BLaER1 treated with 17β-estradiol and CSF1 and Interleukin-3, amounts not matched to agents 10 nM and 100 nM (cell line): ENCODE data around the gene DAZAP1.
A peak's percentile ranks its signal among the peaks of the same experiment; 100 is the strongest.

ENCODE experiments used
- H3K27ac ChIP-seq, 11 experiments: shearing (Covaris generic); formaldehyde crosslinking; 2 replicates each; pipeline ENCODE4 v1.8.1; 2022
- H3K27me3 ChIP-seq, 11 experiments: shearing (Covaris generic); formaldehyde crosslinking; 2 replicates each; pipeline ENCODE4 v1.8.1; 2022
- H3K36me3 ChIP-seq, 11 experiments: shearing (Covaris generic); formaldehyde crosslinking; 2 replicates each; pipeline ENCODE4 v1.8.1; 2022
- H3K4me1 ChIP-seq, 10 experiments: shearing (Covaris generic); formaldehyde crosslinking; 2 replicates each; pipeline ENCODE4 v1.8.1; 2022
- H3K4me2 ChIP-seq, 11 experiments: shearing (Covaris generic); formaldehyde crosslinking; 2 replicates each; pipeline ENCODE4 v1.8.1; 2022
- H3K4me3 ChIP-seq, 10 experiments: shearing (Covaris generic); formaldehyde crosslinking; 2 replicates each; pipeline ENCODE4 v1.8.1; 2022
- H3K9ac ChIP-seq, 11 experiments: shearing (Covaris generic); formaldehyde crosslinking; 2 replicates each; pipeline ENCODE4 v1.8.1; 2022
- H3K9me3 ChIP-seq, 11 experiments: shearing (Covaris generic); formaldehyde crosslinking; replicated peaks in 1 of 11; 2 replicates each; pipeline ENCODE4 v1.8.1; 2022
- H4K20me1 ChIP-seq, 11 experiments: shearing (Covaris generic); formaldehyde crosslinking; 2 replicates each; pipeline ENCODE4 v1.8.1; 2022
- Cebpa-rat ChIP-seq, 11 experiments: shearing (Covaris generic); IDR thresholded peaks; 2 replicates each; pipeline ENCODE4 v1.8.1; 2022

DAZAP1 gene

GRCh38 chr19:1379961-1380489, 27.4 kb upstream of the DAZAP1 start:
- H3K4me3 ChIP-seq = no peak overlapping the region
- no peak overlapping the region for H3K27ac ChIP-seq
- H4K20me1 ChIP-seq = peaks cover 0 to 36% (median 0%) of the 10 kb centered on the region in 11 experiments; a peak in 9 of 22 replicates
- H3K4me1 ChIP-seq = peaks cover 6 to 41% (median 36%) of the 10 kb centered on the region in 10 experiments
- H3K36me3 ChIP-seq = peaks cover 0 to 21% (median 18%) of the 10 kb centered on the region in 11 experiments; a peak in 19 of 22 replicates
- no peaks in the 10 kb centered on the region for H3K9me3 ChIP-seq
- no peaks in the 10 kb centered on the region for H3K27me3 ChIP-seq
- peak overlapping the region in 3 of 11 experiments; percentile 12 to 24 (median 20); a peak in 3 of 22 replicates for H3K4me2 ChIP-seq
- H3K9ac ChIP-seq = 0 out of 22 replicates have a peak overlapping the region, but pooled peaks of 1 of the 11 experiments have one; percentile 13
- no peak for TF ChIP-seq Cebpa-rat (IDR thresholded peaks at IDR 0.05)

- Histone ChIP-seq H3K4me1 (peaks cover 19 to 46% (median 32%) of the 10 kb centered on the region in 10 experiments), H3K27ac (no peak overlapping the region), H3K4me3 (no peak overlapping the region), H4K20me1 (peaks cover 4 to 55% (median 17%) of the 10 kb centered on the region in 11 experiments; a peak in 15 of 22 replicates), H3K27me3 (no peaks in the 10 kb centered on the region), H3K9me3 (no peaks in the 10 kb centered on the region), H3K9ac (no peak overlapping the region), H3K4me2 (no peak overlapping the region), H3K36me3 (peaks cover 7 to 28% (median 23%) of the 10 kb centered on the region in 11 experiments; a peak in 20 of 22 replicates)
- TF ChIP-seq Cebpa-rat (IDR thresholded peaks at IDR 0.05) = no peak
These were observed 25.1 kb upstream of the DAZAP1 start for GRCh38 chr19:1382250-1382649.

- H3K4me1 ChIP-seq = peaks cover 19 to 43% (median 29%) of the 10 kb centered on the region in 10 experiments
- peak overlapping the region in 2 of 11 experiments; percentile 89 to 96; a peak in 1 of 22 replicates for H3K9ac ChIP-seq
- peaks cover 6 to 24% (median 20%) of the 10 kb centered on the region in 11 experiments; a peak in 21 of 22 replicates for H3K36me3 ChIP-seq
- H4K20me1 ChIP-seq = peaks cover 5 to 57% (median 20%) of the 10 kb centered on the region in 11 experiments; a peak in 15 of 22 replicates
- peak overlapping the region in 1 of 11 experiments; percentile 92; a peak in 2 of 22 replicates for H3K27ac ChIP-seq
- H3K4me3 ChIP-seq = peak overlapping the region in 3 of 10 experiments; percentile 16 to 99 (median 35); a peak in 4 of 20 replicates
- H3K27me3 ChIP-seq = no peaks in the 10 kb centered on the region
- peak overlapping the region in 1 of 11 experiments; percentile 21; a peak in 2 of 22 replicates for H3K4me2 ChIP-seq
- no peak for TF ChIP-seq Cebpa-rat (IDR thresholded peaks at IDR 0.05)
- H3K9me3 ChIP-seq = no peaks in the 10 kb centered on the region
These were observed 24.4 kb upstream of the DAZAP1 start for GRCh38 chr19:1383017-1383311.

DNA sequence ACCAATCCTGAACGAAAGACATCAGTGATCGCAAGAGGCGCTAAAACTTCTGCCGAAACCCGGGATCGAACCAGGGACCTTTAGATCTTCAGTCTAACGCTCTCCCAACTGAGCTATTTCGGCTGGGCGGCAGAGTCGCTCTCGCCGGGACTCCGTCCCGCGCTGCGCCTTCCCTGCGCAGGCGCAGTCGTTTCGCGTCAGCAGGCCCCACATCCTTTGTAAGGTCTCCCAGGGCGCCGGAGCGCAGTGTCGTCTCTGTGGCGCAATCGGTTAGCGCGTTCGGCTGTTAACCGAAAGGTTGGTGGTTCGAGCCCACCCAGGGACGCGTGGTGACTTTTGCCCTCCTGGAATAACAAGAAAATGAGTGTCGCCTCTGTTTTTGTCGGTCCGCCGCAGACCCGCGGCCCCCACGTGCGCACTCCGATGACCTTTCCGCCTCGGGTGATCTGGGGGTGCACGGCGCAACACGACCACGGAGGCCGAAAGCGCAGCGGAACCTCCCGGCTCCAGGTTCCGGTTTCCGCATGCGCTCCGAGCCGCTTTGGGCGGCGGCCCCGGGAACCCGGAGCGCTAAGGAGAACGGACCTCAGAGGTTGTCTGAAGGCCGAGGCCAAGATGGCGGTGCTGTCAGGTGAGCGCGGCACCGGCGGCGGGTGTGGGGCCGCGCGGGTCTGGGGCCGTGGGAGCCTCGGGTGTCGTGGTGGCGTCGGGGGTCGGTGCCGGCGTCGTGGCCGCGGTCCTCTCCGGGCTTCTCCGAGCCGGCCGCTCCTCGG, 23.9 kb upstream of the DAZAP1 start, which contains the start of gene NDUFS7:
Gene NDUFS7, plus strand, starts transcription at position 596 of the 773 bp plus-strand sequence. Its CDS starts 20 bp downstream, at position 616.
- TF ChIP-seq Cebpa-rat (IDR thresholded peaks at IDR 0.05) = peak in 9 of 11 experiments; percentile 54 to 90 (median 67); a peak in 15 of 22 replicates
- no peaks in the 10 kb centered on the region for H3K9me3 ChIP-seq
- peak within 1 kb of the TSS; percentile 82 to 95 (median 92) for H3K27ac ChIP-seq
- H3K4me2 ChIP-seq = peak within 1 kb of the TSS; percentile 92 to 99 (median 94)
- peaks cover 11 to 26% (median 24%) of the 10 kb centered on the region in 11 experiments for H3K36me3 ChIP-seq
- H3K27me3 ChIP-seq = no peaks in the 10 kb centered on the region
- H3K9ac ChIP-seq = peak within 1 kb of the TSS; percentile 89 to 96 (median 95)
- peaks cover 11 to 59% (median 24%) of the 10 kb centered on the region in 11 experiments; a peak in 18 of 22 replicates for H4K20me1 ChIP-seq
- H3K4me3 ChIP-seq = peak within 1 kb of the TSS; percentile 90 to 100 (median 98)
- H3K4me1 ChIP-seq = peaks cover 19 to 43% (median 29%) of the 10 kb centered on the region in 10 experiments

- Histone ChIP-seq H3K4me1 (peaks cover 19 to 43% (median 29%) of the 10 kb centered on the region in 10 experiments), H3K4me3 (peak overlapping the region; percentile 90 to 100 (median 98)), H3K27me3 (no peaks in the 10 kb centered on the region), H3K9ac (peak overlapping the region; percentile 89 to 96 (median 95)), H3K36me3 (peaks cover 17 to 32% (median 30%) of the 10 kb centered on the region in 11 experiments), H4K20me1 (peaks cover 16 to 60% (median 29%) of the 10 kb centered on the region in 11 experiments; a peak in 18 of 22 replicates), H3K4me2 (peak overlapping the region; percentile 92 to 99 (median 94)), H3K9me3 (no peaks in the 10 kb centered on the region), H3K27ac (peak overlapping the region; percentile 82 to 95 (median 92))
- no peak for TF ChIP-seq Cebpa-rat (IDR thresholded peaks at IDR 0.05)
These were observed 23.3 kb upstream of the DAZAP1 start for GRCh38 chr19:1384085-1384462.

DNA sequence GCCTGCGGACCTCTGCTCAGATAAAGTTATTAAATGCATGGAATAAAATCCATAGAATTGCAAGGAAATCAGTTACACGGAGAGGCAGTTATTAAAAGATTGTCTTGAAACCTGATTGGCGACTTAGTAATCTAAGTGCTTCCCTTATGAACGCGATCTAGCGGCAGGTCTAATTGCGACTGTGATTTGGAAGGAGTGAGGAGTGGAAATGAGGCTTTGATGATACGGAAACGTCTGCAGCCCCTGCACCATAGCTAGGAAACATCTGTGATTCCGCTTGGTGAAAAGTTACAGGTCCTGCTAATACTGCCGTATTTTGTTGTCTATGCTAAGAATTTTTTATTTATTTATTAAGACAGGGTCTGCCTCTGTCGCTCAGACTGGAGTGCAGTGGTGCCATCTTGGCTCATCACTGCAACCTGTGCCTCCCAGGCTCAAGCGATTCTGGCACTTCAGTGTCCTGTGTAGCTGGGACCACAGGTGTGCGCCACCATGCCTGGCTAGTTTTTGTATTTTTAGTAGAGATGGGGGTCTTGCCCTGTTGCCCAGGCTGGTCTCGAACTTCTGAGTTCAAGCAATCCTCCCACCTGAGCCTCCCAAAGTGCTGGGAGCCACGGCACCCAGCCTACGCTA, 22.8 kb upstream of the DAZAP1 start:
- H4K20me1 ChIP-seq = peaks cover 20 to 60% (median 35%) of the 10 kb centered on the region in 11 experiments; a peak in 18 of 22 replicates
- H3K4me1 ChIP-seq = peaks cover 19 to 43% (median 29%) of the 10 kb centered on the region in 10 experiments
- peak overlapping the region; percentile 90 to 100 (median 98) for H3K4me3 ChIP-seq
- H3K9ac ChIP-seq = peak overlapping the region; percentile 89 to 96 (median 95)
- H3K4me2 ChIP-seq = peak overlapping the region; percentile 92 to 99 (median 94)
- H3K27ac ChIP-seq = peak overlapping the region; percentile 82 to 95 (median 92); a peak in 21 of 22 replicates
- no peaks in the 10 kb centered on the region for H3K27me3 ChIP-seq
- no peaks in the 10 kb centered on the region for H3K9me3 ChIP-seq
- no peak for TF ChIP-seq Cebpa-rat (IDR thresholded peaks at IDR 0.05)
- H3K36me3 ChIP-seq = peaks cover 22 to 37% (median 35%) of the 10 kb centered on the region in 11 experiments

DNA sequence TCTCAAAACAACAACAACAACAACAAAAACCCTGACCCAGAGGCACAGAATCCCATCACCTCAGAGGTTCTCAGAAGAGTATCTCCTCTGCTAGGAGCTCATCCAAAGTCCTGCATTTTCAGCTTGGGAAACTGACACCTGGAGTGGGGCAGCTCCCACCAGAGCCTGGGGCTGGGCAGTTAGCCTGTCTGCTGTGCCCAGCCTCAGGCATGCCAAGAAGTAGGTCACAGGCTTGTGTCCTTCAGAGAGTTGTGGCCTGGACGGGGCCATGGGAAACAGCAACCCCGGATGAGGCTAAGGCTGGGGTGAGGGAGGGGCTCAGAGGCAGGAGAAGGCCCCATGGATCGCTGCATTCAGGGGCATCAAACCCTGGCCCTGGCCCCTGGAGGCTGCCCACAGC, 21.6 kb upstream of the DAZAP1 start:
- peaks cover 32 to 49% (median 47%) of the 10 kb centered on the region in 11 experiments for H3K36me3 ChIP-seq
- no peaks in the 10 kb centered on the region for H3K27me3 ChIP-seq
- H3K9ac ChIP-seq = peak overlapping the region in 10 of 11 experiments; percentile 7 to 96 (median 51); a peak in 15 of 22 replicates
- H3K9me3 ChIP-seq = no peaks in the 10 kb centered on the region
- H3K4me3 ChIP-seq = no peak overlapping the region
- no peak for TF ChIP-seq Cebpa-rat (IDR thresholded peaks at IDR 0.05)
- peaks cover 16 to 34% (median 24%) of the 10 kb centered on the region in 10 experiments for H3K4me1 ChIP-seq
- peak overlapping the region in 2 of 11 experiments; percentile 0 to 17; a peak in 2 of 22 replicates for H3K27ac ChIP-seq
- H4K20me1 ChIP-seq = peaks cover 20 to 64% (median 36%) of the 10 kb centered on the region in 11 experiments; a peak in 18 of 22 replicates
- peak overlapping the region in 9 of 11 experiments; percentile 5 to 99 (median 94); a peak in 8 of 22 replicates for H3K4me2 ChIP-seq

- Histone ChIP-seq H3K9ac (peak overlapping the region in 7 of 11 experiments; percentile 18 to 94 (median 42); a peak in 6 of 22 replicates), H3K36me3 (peaks cover 41 to 62% (median 60%) of the 10 kb centered on the region in 11 experiments), H3K27ac (no peak overlapping the region), H3K9me3 (no peaks in the 10 kb centered on the region), H3K4me3 (no peak overlapping the region), H3K4me1 (peaks cover 16 to 34% (median 24%) of the 10 kb centered on the region in 10 experiments), H3K27me3 (no peaks in the 10 kb centered on the region), H3K4me2 (peak overlapping the region in 2 of 11 experiments; percentile 15 to 28; a peak in 2 of 22 replicates), H4K20me1 (peaks cover 20 to 66% (median 36%) of the 10 kb centered on the region in 11 experiments; a peak in 18 of 22 replicates)
- no peak for TF ChIP-seq Cebpa-rat (IDR thresholded peaks at IDR 0.05)
These were observed 20.3 kb upstream of the DAZAP1 start for GRCh38 chr19:1386945-1387683.
